SKM-1 treated with dmso at 0.1 percent for 144 hours (cell line): ENCODE measurements around the gene MARS1.

ENCODE experiments used
- DNase-seq: peaks from one replicate; lab custom pipeline; 2025; ENCODE audit not compliant: unreplicated experiment; lab: John Stamatoyannopoulos, UW

The MARS1 gene

GRCh38 chr12:57526477-57527126 is 38.7 kb downstream of the MARS1 start:
- no peak for DNase-seq

GRCh38 chr12:57527184-57527583 is 39.3 kb downstream of the MARS1 start:
- DNase-seq = no peak

- no peak for DNase-seq
These were observed 40.3 kb downstream of the MARS1 start for GRCh38 chr12:57528176-57528575.

GRCh38 chr12:57528831-57529555 is 41.1 kb downstream of the MARS1 start:
- no peak for DNase-seq

- no peak for DNase-seq
These were observed 42.0 kb downstream of the MARS1 start for GRCh38 chr12:57529831-57530230.

- DNase-seq = no peak
These were observed 42.7 kb downstream of the MARS1 start for GRCh38 chr12:57530396-57531142.

GRCh38 chr12:57531836-57532235 is 44.0 kb downstream of the MARS1 start:
- no peak for DNase-seq

GRCh38 chr12:57533108-57533507 is 45.2 kb downstream of the MARS1 start:
- no peak for DNase-seq

- DNase-seq = no peak
These were observed 46.4 kb downstream of the MARS1 start for GRCh38 chr12:57534250-57534649.

GRCh38 chr12:57534991-57535543 is 47.2 kb downstream of the MARS1 start:
- DNase-seq = no peak

GRCh38 chr12:57535764-57536596 is 48.1 kb downstream of the MARS1 start:
- DNase-seq = no peak

- DNase-seq = no peak
These were observed 48.7 kb downstream of the MARS1 start for GRCh38 chr12:57536597-57536942.

- DNase-seq = no peak
These were observed 51.4 kb downstream of the MARS1 start for GRCh38 chr12:57539134-57539768.

- no peak for DNase-seq
These were observed 53.1 kb downstream of the MARS1 start for GRCh38 chr12:57541001-57541400.

- no peak for DNase-seq
These were observed 53.8 kb downstream of the MARS1 start for GRCh38 chr12:57541717-57542116.

GRCh38 chr12:57543581-57543980 is 55.7 kb downstream of the MARS1 start:
- no peak for DNase-seq

- no peak for DNase-seq
These were observed 58.1 kb downstream of the MARS1 start for GRCh38 chr12:57545809-57546437.

GRCh38 chr12:57546438-57547287 is 58.8 kb downstream of the MARS1 start, which contains the start of gene DCTN2:
Gene DCTN2, minus strand, starts transcription at chr12:57547192. Its CDS starts 129 bp downstream, at chr12:57547063.
- peak; percentile 90 for DNase-seq
